ENCODE data around the gene COG1. TPM values are rescaled to one million over a fixed set of nuclear protein-coding genes. Genes with fewer than 3 reads are reported as not detected.
A peak's percentile ranks its signal among the peaks of the same experiment; 100 is the strongest.

Gene COG1
- total and polyA plus RNA-seq, 9 of the 15 experiments (the other 6 are each of a cell fraction or from before 2014, with no cell fraction given): 9.5 to 26.8 (median 12.9) TPM

DNA sequence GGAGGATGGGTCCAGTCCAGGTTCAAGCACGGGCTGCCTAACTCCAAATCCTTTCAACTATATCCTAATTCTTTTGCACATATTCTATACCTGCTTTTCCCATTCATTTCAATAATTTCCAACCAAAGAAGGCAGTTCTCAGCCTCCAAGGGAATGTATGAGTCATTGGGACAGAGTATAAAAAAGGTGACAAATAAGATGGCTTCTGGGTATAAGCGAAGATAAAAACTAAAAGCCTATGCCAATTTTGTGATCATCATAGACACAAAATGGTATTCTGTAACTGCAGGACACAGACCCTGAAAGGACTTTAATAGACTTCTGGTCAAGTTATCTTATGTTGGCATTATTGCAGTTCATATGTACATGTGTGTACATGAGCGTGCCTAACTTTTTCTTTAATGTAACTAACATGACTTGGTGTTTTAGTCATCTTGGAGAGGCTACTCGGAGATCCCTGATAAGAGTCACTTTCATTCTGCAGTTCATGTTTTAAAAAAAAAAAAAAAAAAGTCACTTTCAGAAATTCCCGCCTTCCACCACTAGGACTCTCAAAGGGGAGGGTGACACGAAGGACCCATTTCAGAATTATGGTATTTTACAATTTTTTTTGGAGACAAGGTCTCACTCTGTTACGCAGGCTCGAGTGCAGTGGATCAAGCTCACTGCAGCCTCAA lies 17.3 kb downstream of the COG1 start (continued):
- TF ChIP-seq HMGN3 (IDR thresholded peaks at IDR 0.05; ENCODE audit: borderline replicate concordance, extremely low read depth, insufficient read length, low read depth, low read length) (no peak), TBP (optimal IDR thresholded peaks at IDR 0.05; ENCODE audit: low read depth, low read length) (no peak), PML (IDR thresholded peaks at IDR 0.05; ENCODE audit: low read length) (no peak), MCM3 (IDR thresholded peaks at IDR 0.05) (no peak), JUN (IDR thresholded peaks at IDR 0.05; ENCODE audit: borderline replicate concordance, low read depth, low read length) (no peak), JUN (CRISPR knock-in tag; IDR thresholded peaks at IDR 0.05; ENCODE audit: borderline replicate concordance) (no peak), SNIP1 (IDR thresholded peaks at IDR 0.05; ENCODE audit: low read depth) (no peak), NR3C1 (CRISPR knock-in tag; IDR thresholded peaks at IDR 0.05) (no peak), SIX5 (IDR thresholded peaks at IDR 0.05; ENCODE audit: borderline replicate concordance in 1 of 2, insufficient read depth in 1 of 2, low read depth in 1 of 2, low read length in 2 of 2) (no peak)
- TF ChIP-seq, protein P1, sequence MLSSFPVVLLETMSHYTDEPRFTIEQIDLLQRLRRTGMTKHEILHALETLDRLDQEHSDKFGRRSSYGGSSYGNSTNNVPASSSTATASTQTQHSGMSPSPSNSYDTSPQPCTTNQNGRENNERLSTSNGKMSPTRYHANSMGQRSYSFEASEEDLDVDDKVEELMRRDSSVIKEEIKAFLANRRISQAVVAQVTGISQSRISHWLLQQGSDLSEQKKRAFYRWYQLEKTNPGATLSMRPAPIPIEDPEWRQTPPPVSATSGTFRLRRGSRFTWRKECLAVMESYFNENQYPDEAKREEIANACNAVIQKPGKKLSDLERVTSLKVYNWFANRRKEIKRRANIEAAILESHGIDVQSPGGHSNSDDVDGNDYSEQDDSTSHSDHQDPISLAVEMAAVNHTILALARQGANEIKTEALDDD (IDR thresholded peaks at IDR 0.05): peak; percentile 88
- TF ChIP-seq, protein P2, sequence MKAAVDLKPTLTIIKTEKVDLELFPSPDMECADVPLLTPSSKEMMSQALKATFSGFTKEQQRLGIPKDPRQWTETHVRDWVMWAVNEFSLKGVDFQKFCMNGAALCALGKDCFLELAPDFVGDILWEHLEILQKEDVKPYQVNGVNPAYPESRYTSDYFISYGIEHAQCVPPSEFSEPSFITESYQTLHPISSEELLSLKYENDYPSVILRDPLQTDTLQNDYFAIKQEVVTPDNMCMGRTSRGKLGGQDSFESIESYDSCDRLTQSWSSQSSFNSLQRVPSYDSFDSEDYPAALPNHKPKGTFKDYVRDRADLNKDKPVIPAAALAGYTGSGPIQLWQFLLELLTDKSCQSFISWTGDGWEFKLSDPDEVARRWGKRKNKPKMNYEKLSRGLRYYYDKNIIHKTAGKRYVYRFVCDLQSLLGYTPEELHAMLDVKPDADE (conservative IDR thresholded peaks at IDR 0.05; ENCODE audit: control insufficient read depth, low read depth, low read length): no peak
- TF ChIP-seq, protein P3, sequence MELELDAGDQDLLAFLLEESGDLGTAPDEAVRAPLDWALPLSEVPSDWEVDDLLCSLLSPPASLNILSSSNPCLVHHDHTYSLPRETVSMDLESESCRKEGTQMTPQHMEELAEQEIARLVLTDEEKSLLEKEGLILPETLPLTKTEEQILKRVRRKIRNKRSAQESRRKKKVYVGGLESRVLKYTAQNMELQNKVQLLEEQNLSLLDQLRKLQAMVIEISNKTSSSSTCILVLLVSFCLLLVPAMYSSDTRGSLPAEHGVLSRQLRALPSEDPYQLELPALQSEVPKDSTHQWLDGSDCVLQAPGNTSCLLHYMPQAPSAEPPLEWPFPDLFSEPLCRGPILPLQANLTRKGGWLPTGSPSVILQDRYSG (tag; conservative IDR thresholded peaks at IDR 0.05; ENCODE audit: low read depth): no peak
- TF ChIP-seq, protein P4, sequence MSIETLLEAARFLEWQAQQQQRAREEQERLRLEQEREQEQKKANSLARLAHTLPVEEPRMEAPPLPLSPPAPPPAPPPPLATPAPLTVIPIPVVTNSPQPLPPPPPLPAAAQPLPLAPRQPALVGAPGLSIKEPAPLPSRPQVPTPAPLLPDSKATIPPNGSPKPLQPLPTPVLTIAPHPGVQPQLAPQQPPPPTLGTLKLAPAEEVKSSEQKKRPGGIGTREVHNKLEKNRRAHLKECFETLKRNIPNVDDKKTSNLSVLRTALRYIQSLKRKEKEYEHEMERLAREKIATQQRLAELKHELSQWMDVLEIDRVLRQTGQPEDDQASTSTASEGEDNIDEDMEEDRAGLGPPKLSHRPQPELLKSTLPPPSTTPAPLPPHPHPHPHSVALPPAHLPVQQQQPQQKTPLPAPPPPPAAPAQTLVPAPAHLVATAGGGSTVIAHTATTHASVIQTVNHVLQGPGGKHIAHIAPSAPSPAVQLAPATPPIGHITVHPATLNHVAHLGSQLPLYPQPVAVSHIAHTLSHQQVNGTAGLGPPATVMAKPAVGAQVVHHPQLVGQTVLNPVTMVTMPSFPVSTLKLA (conservative IDR thresholded peaks at IDR 0.05): peak in 1 of 2 experiments; percentile 22; a peak in 1 of 4 replicates

Data from K562 (cell line).